OCI-LY7 (cell line): ENCODE data around the gene JCAD. TPM values are rescaled to one million over a fixed set of nuclear protein-coding genes. Genes with fewer than 3 reads are reported as not detected.

Experiments
- BruUV-seq: library from RNA; stranded (reverse); fragments of 400-500 nt; replicated peaks from 2 replicates; lab custom pipeline; 2021; lab: Mats Ljungman, UMichigan
- CTCF ChIA-PET: fragments of 300-600 bp; sonication (Branson Sonifier 250); formaldehyde crosslinking; loops from one replicate; lab custom pipeline; 2022; ENCODE audit warnings: antibody characterized with exemption; ENCODE audit not compliant: unreplicated experiment; lab: Charles Lee
- POLR2A ChIA-PET: fragments of 300-600 bp; sonication (Branson Sonifier 250); formaldehyde crosslinking; loops from one replicate; lab custom pipeline; 2022; ENCODE audit warnings: antibody characterized with exemption; lab: Charles Lee
- DNase-seq: peaks from one replicate; pipeline ENCODE4 v3.0.0-alpha.2; 2015; ENCODE audit warnings: low spot score
- H2AFZ ChIP-seq: fragments of 200-600 bp; sonication (generic), shearing (Covaris generic); 2 replicates; pipeline ENCODE4 v1.6.1; 2014; ENCODE audit warnings: mild to moderate bottlenecking, antibody characterized with exemption, low read length, moderate library complexity
- H3K27ac ChIP-seq: fragments of 200-600 bp; sonication (generic); 2 replicates; pipeline ENCODE4 v1.5.1; 2014; ENCODE audit warnings: mixed run types, low read depth, mild to moderate bottlenecking, moderate library complexity, low read length, inconsistent platforms; ENCODE audit not compliant: poor library complexity, severe bottlenecking
- H3K36me3 ChIP-seq: fragments of 200-600 bp; sonication (generic); 2 replicates; pipeline ENCODE4 v1.6.1; 2014; ENCODE audit warnings: mild to moderate bottlenecking, antibody characterized with exemption, low read length, moderate library complexity, mixed read lengths; ENCODE audit not compliant: insufficient read depth
- H3K4me1 ChIP-seq: fragments of 200-600 bp; sonication (generic); 2 replicates; pipeline ENCODE4 v1.5.1; 2014; ENCODE audit warnings: mild to moderate bottlenecking, low read length; ENCODE audit not compliant: insufficient read depth, poor library complexity, severe bottlenecking
- H3K4me2 ChIP-seq: fragments of 200-600 bp; sonication (generic); 2 replicates; pipeline ENCODE4 v1.6.1; 2014; ENCODE audit warnings: mild to moderate bottlenecking, low read length
- H3K4me3 ChIP-seq: fragments of 200-600 bp; sonication (generic); 2 replicates; pipeline ENCODE4 v1.5.1; 2014; ENCODE audit warnings: mild to moderate bottlenecking, low read depth, low read length; ENCODE audit not compliant: poor library complexity, severe bottlenecking
- H3K79me2 ChIP-seq: fragments of 200-600 bp; sonication (generic); 2 replicates; pipeline ENCODE4 v1.6.1; 2016; ENCODE audit warnings: low read depth, mild to moderate bottlenecking, low read length, moderate library complexity, mixed read lengths; ENCODE audit not compliant: insufficient read depth
- H3K9me2 ChIP-seq: fragments of 200-600 bp; sonication (generic); 2 replicates; pipeline ENCODE4 v1.6.1; 2016; ENCODE audit warnings: mild to moderate bottlenecking, low read length, mixed read lengths; ENCODE audit not compliant: insufficient read depth
- H3K9me3 ChIP-seq: fragments of 200-600 bp; sonication (generic); 2 replicates; pipeline ENCODE4 v1.6.1; 2014; ENCODE audit warnings: mild to moderate bottlenecking, mixed run types, low read length, mixed read lengths
- H4K20me1 ChIP-seq: fragments of 200-600 bp; sonication (generic); 2 replicates; pipeline ENCODE4 v1.6.1; 2014; ENCODE audit warnings: mild to moderate bottlenecking, antibody characterized with exemption, low read length, moderate library complexity, mixed read lengths; ENCODE audit not compliant: insufficient read depth
- CTCF ChIP-seq: fragments of 200-600 bp; sonication (generic); conservative IDR thresholded peaks from 2 replicates; pipeline ENCODE4 v1.5.1; 2014; ENCODE audit warnings: mild to moderate bottlenecking, antibody characterized with exemption, low read length, moderate library complexity, mixed read lengths
- EZH2phosphoT487 ChIP-seq: fragments of 200-600 bp; sonication (generic); IDR thresholded peaks from 2 replicates; pipeline ENCODE4 v1.6.1; 2018; ENCODE audit warnings: low read depth, borderline replicate concordance, mild to moderate bottlenecking, mixed run types, antibody characterized with exemption, low read length, moderate library complexity, mixed read lengths
- intact Hi-C: fragments of 100-400 bp; cut with micrococcal nuclease; formaldehyde crosslinking; loops from one replicate; pipeline ENCODE4 v1.10.0; 2022; ENCODE audit not compliant: unreplicated experiment
- total RNA-seq, 2 experiments: library from RNA; depleted of rRNA in 1 of 2; stranded (reverse); fragments of >200 nt in 1 of 2; shearing (Covaris generic) in 1 of 2; gene quantifications; 2 replicates each; pipeline ENCODE4 v1.2.3, GENCODE V29; 2014 to 2022

Gene JCAD
- total RNA-seq, 2 experiments from 2014 or later, result not detected

- no TSS peak for BruUV-seq
- Histone ChIP-seq H3K27ac (no peak overlapping the region), H3K36me3 (no peaks in the 10 kb centered on the region), H4K20me1 (no peaks in the 10 kb centered on the region), H3K4me1 (no peaks in the 10 kb centered on the region), H3K4me2 (no peak overlapping the region), H3K9me3 (no peaks in the 10 kb centered on the region), H3K4me3 (no peak overlapping the region), H3K9me2 (no peaks in the 10 kb centered on the region), H3K79me2 (no peaks in the 10 kb centered on the region), H2AFZ (no peak overlapping the region)
- intact Hi-C loops, result no loop called here
- DNase-seq, result no peak
- ChIA-PET POLR2A (no interaction called here), CTCF (no interaction called here)
- TF ChIP-seq CTCF (no peak), EZH2phosphoT487 (no peak)
Measured at GRCh38 chr10:30034433-30035137, 24.8 kb downstream of the JCAD start.

- Histone ChIP-seq H3K4me3 (no peak overlapping the region), H3K4me1 (no peaks in the 10 kb centered on the region), H3K27ac (no peak overlapping the region), H3K9me2 (no peaks in the 10 kb centered on the region), H3K9me3 (no peaks in the 10 kb centered on the region), H3K79me2 (no peaks in the 10 kb centered on the region), H3K36me3 (no peaks in the 10 kb centered on the region), H3K4me2 (no peak overlapping the region), H2AFZ (no peak overlapping the region), H4K20me1 (no peaks in the 10 kb centered on the region)
- CTCF ChIA-PET, result no interaction called here
- DNase-seq, result no peak
- no TSS peak for BruUV-seq
- intact Hi-C loops, result no loop called here
- TF ChIP-seq CTCF (no peak), EZH2phosphoT487 (no peak)
- POLR2A ChIA-PET, result no interaction called here
Measured at GRCh38 chr10:30032125-30032524, 27.3 kb downstream of the JCAD start.

- POLR2A ChIA-PET, result no interaction called here
- intact Hi-C loops, result no loop called here
Measured at GRCh38 chr10:30029872-30030256, 29.5 kb downstream of the JCAD start.

More at GRCh38 chr10:30029872-30030256, 29.5 kb downstream of the JCAD start:
- no peak overlapping the region for H3K4me2 ChIP-seq
- no peak overlapping the region for H3K4me3 ChIP-seq
- H4K20me1 ChIP-seq, result no peaks in the 10 kb centered on the region
- no peaks in the 10 kb centered on the region for H3K9me3 ChIP-seq
- H3K79me2 ChIP-seq, result no peaks in the 10 kb centered on the region
- TF ChIP-seq EZH2phosphoT487 (no peak), CTCF (no peak)
- H3K36me3 ChIP-seq, result no peaks in the 10 kb centered on the region
- no TSS peak for BruUV-seq
- H2AFZ ChIP-seq, result no peak overlapping the region
- H3K27ac ChIP-seq, result no peak overlapping the region
- no peaks in the 10 kb centered on the region for H3K4me1 ChIP-seq
- no peak for DNase-seq
- CTCF ChIA-PET, result no interaction called here
- no peaks in the 10 kb centered on the region for H3K9me2 ChIP-seq
